B cell (primary cell): ENCODE results near the gene WDR31.

Source experiments
- EZH2 ChIP-seq: IDR thresholded peaks from 2 replicates; pipeline ENCODE4 v1.6.1; 2012; ENCODE audit warnings: borderline replicate concordance, low read depth, mild to moderate bottlenecking, moderate library complexity, low read length; ENCODE audit not compliant: insufficient read depth, poor library complexity, severe bottlenecking
- TF ChIP-seq, protein P1 (sequence below): fragments of 200-600 bp; IDR thresholded peaks from one replicate; pipeline ENCODE4 v1.8.0; 2022; ENCODE audit warnings: antibody characterized with exemption, mild to moderate bottlenecking

DNA sequence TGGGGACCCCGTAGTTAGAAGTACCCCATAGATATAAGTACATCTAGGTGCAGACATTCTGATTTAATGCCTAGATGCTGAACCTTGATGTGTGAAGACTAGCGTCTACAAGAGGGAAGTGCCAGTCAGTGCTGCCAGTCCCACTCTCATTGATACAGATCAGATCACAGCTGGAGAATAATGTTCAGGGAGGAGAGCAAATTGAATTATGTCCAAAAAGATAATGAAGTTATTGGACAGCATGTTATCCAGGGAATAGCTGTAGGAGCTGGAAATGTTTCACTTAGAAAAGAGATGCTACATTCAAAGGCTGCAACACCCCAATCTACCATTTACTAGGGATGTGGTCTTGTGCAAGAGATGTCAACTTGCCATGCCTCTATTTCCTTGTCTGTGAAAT, 21.0 kb downstream of the WDR31 start:
- TF ChIP-seq, protein P1, sequence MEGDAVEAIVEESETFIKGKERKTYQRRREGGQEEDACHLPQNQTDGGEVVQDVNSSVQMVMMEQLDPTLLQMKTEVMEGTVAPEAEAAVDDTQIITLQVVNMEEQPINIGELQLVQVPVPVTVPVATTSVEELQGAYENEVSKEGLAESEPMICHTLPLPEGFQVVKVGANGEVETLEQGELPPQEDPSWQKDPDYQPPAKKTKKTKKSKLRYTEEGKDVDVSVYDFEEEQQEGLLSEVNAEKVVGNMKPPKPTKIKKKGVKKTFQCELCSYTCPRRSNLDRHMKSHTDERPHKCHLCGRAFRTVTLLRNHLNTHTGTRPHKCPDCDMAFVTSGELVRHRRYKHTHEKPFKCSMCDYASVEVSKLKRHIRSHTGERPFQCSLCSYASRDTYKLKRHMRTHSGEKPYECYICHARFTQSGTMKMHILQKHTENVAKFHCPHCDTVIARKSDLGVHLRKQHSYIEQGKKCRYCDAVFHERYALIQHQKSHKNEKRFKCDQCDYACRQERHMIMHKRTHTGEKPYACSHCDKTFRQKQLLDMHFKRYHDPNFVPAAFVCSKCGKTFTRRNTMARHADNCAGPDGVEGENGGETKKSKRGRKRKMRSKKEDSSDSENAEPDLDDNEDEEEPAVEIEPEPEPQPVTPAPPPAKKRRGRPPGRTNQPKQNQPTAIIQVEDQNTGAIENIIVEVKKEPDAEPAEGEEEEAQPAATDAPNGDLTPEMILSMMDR, result no peak
- no peak for TF ChIP-seq EZH2
